Measurements from ENCODE around the gene CCT3. TPM values are rescaled to one million over a fixed set of nuclear protein-coding genes. Genes with fewer than 3 reads are reported as not detected.
A peak's percentile ranks its signal among the peaks of the same experiment; 100 is the strongest.

CCT3 gene
- total and polyA plus RNA-seq, 4 experiments from 2014 or later: 109 to 234 (median 152) TPM

DNA sequence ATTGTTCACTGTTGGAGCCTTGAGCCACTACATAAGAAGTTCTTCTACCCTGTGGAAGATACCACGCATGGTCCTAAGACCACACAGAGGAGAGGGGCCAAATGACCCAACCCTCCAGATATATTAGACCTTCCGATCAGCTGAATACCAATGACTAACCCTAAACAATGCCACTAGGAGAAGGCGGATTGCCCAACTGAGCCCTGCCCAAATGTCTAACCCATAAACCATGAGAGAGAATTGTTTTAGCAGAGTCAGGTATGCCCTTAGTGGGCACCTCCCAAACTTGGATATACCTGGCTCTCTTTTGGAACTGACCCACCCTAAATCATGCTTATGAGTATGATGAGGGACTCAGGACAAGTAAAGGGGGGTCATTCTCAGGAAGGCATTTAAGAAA is 67.8 kb downstream of the CCT3 start:
- CTCF ChIA-PET (ENCODE audit: partially characterized antibody): no interaction called here
- H3K36me3 Mint-ChIP-seq: peaks cover 62 to 84% of the 10 kb centered on the region in 2 donors
- POLR2A ChIA-PET (ENCODE audit: partially characterized antibody): interaction anchor here (4.5 kb wide), 1 partner anchor 12 kb away, joined by 25 read pairs; the partner anchor contains the start of gene SMG5

DNA sequence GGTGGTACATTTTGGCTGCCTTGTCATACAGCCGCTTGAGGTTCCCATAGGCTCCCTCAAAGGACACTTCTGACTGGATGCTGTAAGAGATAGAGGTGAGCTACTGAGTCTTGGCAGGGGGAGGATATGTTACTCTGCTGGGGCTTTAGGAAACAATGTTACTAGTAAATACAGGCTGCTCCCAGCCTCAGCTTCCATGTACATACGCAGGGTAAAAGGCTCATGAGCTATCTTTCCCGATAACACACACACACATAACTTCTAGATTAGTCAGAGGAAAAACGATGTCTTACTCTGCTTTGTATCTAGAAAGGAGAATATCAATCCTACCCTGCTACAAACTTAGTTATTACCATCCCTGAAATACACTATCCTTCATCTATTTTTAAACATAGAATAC is 69.8 kb downstream of the CCT3 start:
- no peak overlapping the region for H3K4me3 Mint-ChIP-seq
- no peaks in the 10 kb centered on the region for H3K27me3 Mint-ChIP-seq
- Histone ChIP-seq H3K27ac (ENCODE audit: low read depth, low read length) (no peak overlapping the region), H3K9me3 (ENCODE audit: control insufficient read depth in 1 of 2, low read length in 2 of 2) (no peaks in the 10 kb centered on the region), H3K36me3 (ENCODE audit: insufficient read depth, low read length) (peaks cover 66% of the 10 kb centered on the region), H3K4me3 (ENCODE audit: low read length in 2 of 2) (no peak overlapping the region), H3K4me1 (ENCODE audit: insufficient read depth, low read length) (no peaks in the 10 kb centered on the region), H3K27me3 (ENCODE audit: insufficient read depth, low read length) (no peaks in the 10 kb centered on the region)
- peaks cover 62 to 79% of the 10 kb centered on the region in 2 donors for H3K36me3 Mint-ChIP-seq
- POLR2A ChIA-PET (ENCODE audit: partially characterized antibody): no interaction called here
- H3K27ac Mint-ChIP-seq: peak overlapping the region in 2 of 7 donors; percentile 27 to 30
- intact Hi-C loops (cut with micrococcal nuclease): no loop called here
- peaks cover 0 to 4% (median 2%) of the 10 kb centered on the region in 4 donors for H3K4me1 Mint-ChIP-seq
- DNase-seq: no peak
- peaks cover 0 to 1% (median 0%) of the 10 kb centered on the region in 8 donors for H3K9me3 Mint-ChIP-seq
- CTCF ChIA-PET (ENCODE audit: partially characterized antibody): no interaction called here

More for the DNA sequence above, 67.8 kb downstream of the CCT3 start:
- Histone ChIP-seq H3K27me3 (ENCODE audit: insufficient read depth, low read length) (no peaks in the 10 kb centered on the region), H3K27ac (ENCODE audit: low read depth, low read length) (no peak overlapping the region), H3K4me1 (ENCODE audit: insufficient read depth, low read length) (no peaks in the 10 kb centered on the region), H3K4me3 (ENCODE audit: low read length in 2 of 2) (no peak overlapping the region), H3K36me3 (ENCODE audit: insufficient read depth, low read length) (peaks cover 76% of the 10 kb centered on the region), H3K9me3 (ENCODE audit: control insufficient read depth in 1 of 2, low read length in 2 of 2) (no peaks in the 10 kb centered on the region)
- intact Hi-C loops (cut with micrococcal nuclease): no loop called here
- Mint-ChIP-seq H3K9me3 (peaks cover 0 to 1% (median 0%) of the 10 kb centered on the region in 8 donors), H3K4me1 (peaks cover 0 to 2% (median 0%) of the 10 kb centered on the region in 4 donors), H3K27me3 (no peaks in the 10 kb centered on the region), H3K4me3 (no peak overlapping the region), H3K27ac (peak overlapping the region in 1 of 7 donors; percentile 78)
- no peak for DNase-seq

DNA sequence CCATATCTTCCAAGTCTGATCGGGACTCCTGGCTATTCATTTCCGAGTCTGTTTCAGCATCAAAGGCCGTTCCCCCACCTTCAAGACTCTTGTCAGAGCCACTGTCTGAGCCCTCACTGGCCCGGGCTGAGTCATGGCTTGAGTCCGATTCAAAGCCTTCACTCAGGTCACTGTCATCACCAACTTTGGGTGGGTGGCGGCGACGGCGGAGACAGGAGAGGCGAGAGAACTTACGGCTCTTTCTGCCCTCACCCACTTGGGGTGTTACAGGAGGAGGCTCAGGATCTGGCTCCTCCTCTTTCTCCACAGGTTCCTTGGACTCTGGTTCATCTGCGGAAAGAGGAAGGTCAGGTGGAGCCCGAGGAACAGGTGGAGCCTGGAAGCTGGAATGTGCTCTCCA is 72.0 kb downstream of the CCT3 start:
- ChIA-PET CTCF (ENCODE audit: partially characterized antibody) (no interaction called here), POLR2A (ENCODE audit: partially characterized antibody) (no interaction called here)
- DNase-seq: no peak
- no peaks in the 10 kb centered on the region for H3K27me3 ChIP-seq (ENCODE audit: insufficient read depth, low read length)
- peaks cover 0 to 4% (median 2%) of the 10 kb centered on the region in 4 donors for H3K4me1 Mint-ChIP-seq
- no peaks in the 10 kb centered on the region for H3K9me3 ChIP-seq (ENCODE audit: control insufficient read depth in 1 of 2, low read length in 2 of 2)
- intact Hi-C loops (cut with micrococcal nuclease): no loop called here
- no peak overlapping the region for H3K27ac ChIP-seq (ENCODE audit: low read depth, low read length)
- peaks cover 66% of the 10 kb centered on the region for H3K36me3 ChIP-seq (ENCODE audit: insufficient read depth, low read length)
- H3K4me3 Mint-ChIP-seq: no peak overlapping the region
- H3K4me1 ChIP-seq (ENCODE audit: insufficient read depth, low read length): no peaks in the 10 kb centered on the region
- H3K36me3 Mint-ChIP-seq: peaks cover 61 to 71% of the 10 kb centered on the region in 2 donors
- peaks cover 0 to 1% (median 0%) of the 10 kb centered on the region in 8 donors for H3K9me3 Mint-ChIP-seq
- no peaks in the 10 kb centered on the region for H3K27me3 Mint-ChIP-seq
- H3K27ac Mint-ChIP-seq: no peak overlapping the region
- H3K4me3 ChIP-seq (ENCODE audit: low read length in 2 of 2): no peak overlapping the region

DNA sequence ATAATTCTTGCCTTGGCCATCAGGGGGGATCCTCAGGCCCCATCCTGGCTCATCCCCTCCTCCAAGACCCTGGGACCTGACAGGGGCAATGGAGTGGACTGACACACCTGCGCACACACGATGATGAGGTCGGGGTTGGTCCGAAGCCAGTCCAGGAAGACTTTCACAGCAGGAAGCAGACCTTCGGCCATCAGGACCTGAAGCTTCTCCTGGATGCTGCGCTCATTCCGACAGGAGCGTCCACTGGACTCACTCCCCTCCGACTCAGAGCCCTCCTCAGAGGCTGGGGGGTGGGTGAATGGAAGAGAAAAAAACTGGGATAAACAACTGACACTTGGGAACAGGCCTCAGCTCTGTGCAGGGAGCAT is 74.8 kb downstream of the CCT3 start:
- Mint-ChIP-seq H3K27ac (no peak overlapping the region), H3K4me3 (no peak overlapping the region), H3K4me1 (peaks cover 0 to 4% (median 2%) of the 10 kb centered on the region in 4 donors), H3K9me3 (peaks cover 0 to 1% (median 0%) of the 10 kb centered on the region in 8 donors), H3K36me3 (peaks cover 66 to 80% of the 10 kb centered on the region in 2 donors), H3K27me3 (no peaks in the 10 kb centered on the region)
- Histone ChIP-seq H3K36me3 (ENCODE audit: insufficient read depth, low read length) (peaks cover 80% of the 10 kb centered on the region), H3K27ac (ENCODE audit: low read depth, low read length) (no peak overlapping the region), H3K4me1 (ENCODE audit: insufficient read depth, low read length) (no peaks in the 10 kb centered on the region), H3K9me3 (ENCODE audit: control insufficient read depth in 1 of 2, low read length in 2 of 2) (no peaks in the 10 kb centered on the region), H3K27me3 (ENCODE audit: insufficient read depth, low read length) (no peaks in the 10 kb centered on the region), H3K4me3 (ENCODE audit: low read length in 2 of 2) (no peak overlapping the region)
- POLR2A ChIA-PET (ENCODE audit: partially characterized antibody): interaction anchor here (1.2 kb wide), 1 partner anchor 19 kb away, joined by 3 read pairs; the partner anchor contains the start of gene SMG5
- CTCF ChIA-PET (ENCODE audit: partially characterized antibody): interaction anchor here (0.7 to 0.8 kb wide), 2 partner anchors 9 to 128 kb away, joined by 3 to 5 read pairs; no protein-coding TSS in a partner anchor
- intact Hi-C loops (cut with micrococcal nuclease): no loop called here
- no peak for DNase-seq

DNA sequence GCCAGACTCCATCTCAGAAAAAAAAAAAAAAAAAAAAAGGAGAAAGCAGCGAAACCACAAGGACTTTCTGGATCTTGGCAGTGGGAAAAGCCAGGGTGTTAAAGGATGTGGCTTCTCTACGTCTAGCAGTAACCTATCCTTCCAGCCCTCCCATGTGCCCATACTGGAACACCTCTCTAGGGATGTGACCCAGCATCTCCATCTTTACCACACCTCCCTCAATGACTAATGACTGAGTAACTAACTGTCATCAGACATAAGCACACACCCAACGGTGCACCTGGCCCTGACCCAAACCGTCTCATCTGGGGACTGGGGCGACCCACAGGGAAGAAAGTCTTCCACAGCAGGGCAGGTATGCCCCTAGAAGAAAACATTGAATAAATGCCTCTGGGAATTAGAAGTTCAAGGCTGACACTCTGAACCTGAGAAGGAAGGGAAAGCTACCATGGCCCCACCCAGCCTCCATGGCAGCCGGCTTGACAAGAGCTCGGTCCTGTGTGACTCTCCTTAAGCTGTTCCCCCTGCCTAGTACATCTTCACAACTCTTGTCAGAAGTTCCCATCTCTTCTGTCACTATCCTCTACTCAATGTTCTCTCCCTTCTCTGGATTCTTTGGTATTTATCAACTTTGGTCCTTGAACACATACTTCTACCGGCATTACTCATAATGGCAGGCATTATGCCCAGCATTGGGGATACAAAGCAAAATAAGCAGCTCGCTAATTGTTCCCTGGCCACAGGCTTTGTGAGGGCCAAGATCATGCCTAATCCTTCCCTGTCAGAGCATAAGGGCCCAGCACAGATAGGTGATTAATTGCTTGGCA is 75.4 kb downstream of the CCT3 start:
- Mint-ChIP-seq H3K36me3 (peaks cover 60 to 80% of the 10 kb centered on the region in 2 donors), H3K9me3 (peaks cover 0 to 1% (median 0%) of the 10 kb centered on the region in 8 donors), H3K27ac (peak overlapping the region in 2 of 7 donors; percentile 31 to 36), H3K4me3 (no peak overlapping the region), H3K27me3 (no peaks in the 10 kb centered on the region), H3K4me1 (peaks cover 0 to 4% (median 2%) of the 10 kb centered on the region in 4 donors)
- peaks cover 80% of the 10 kb centered on the region for H3K36me3 ChIP-seq (ENCODE audit: insufficient read depth, low read length)
- DNase-seq: no peak
- no peak overlapping the region for H3K4me3 ChIP-seq (ENCODE audit: low read length in 2 of 2)
- H3K9me3 ChIP-seq (ENCODE audit: control insufficient read depth in 1 of 2, low read length in 2 of 2): no peaks in the 10 kb centered on the region
- H3K4me1 ChIP-seq (ENCODE audit: insufficient read depth, low read length): no peaks in the 10 kb centered on the region
- ChIA-PET POLR2A (ENCODE audit: partially characterized antibody) (interaction anchor here (1.2 kb wide), 1 partner anchor 20 kb away, joined by 3 read pairs; the partner anchor contains the start of gene SMG5), CTCF (ENCODE audit: partially characterized antibody) (interaction anchor here (0.8 kb wide), 1 partner anchor 9 kb away, joined by 3 read pairs; no protein-coding TSS in a partner anchor)
- intact Hi-C loops (cut with micrococcal nuclease): no loop called here
- no peaks in the 10 kb centered on the region for H3K27me3 ChIP-seq (ENCODE audit: insufficient read depth, low read length)
- no peak overlapping the region for H3K27ac ChIP-seq (ENCODE audit: low read depth, low read length)

DNA sequence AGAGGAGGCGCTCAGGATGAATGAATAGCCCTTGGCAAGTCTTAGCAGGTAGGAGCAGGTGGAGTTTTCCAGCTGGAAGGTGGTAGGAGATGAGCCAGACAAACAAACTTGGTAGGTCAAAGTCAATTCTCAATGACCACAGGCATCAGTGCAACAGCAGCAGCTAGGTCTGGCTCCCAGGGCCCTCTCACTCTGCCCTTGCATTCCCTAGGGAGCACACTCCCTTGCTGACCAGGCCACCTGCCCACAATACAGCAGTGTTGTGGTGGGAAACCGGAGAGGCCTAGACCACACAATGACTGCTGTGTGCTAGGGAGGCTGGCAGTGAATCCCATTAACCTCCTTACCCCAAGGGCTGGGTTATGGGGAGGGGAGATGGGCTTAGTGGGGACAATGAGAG is 77.2 kb downstream of the CCT3 start:
- Mint-ChIP-seq H3K27me3 (no peaks in the 10 kb centered on the region), H3K36me3 (peaks cover 50 to 77% of the 10 kb centered on the region in 2 donors), H3K9me3 (peaks cover 0 to 1% (median 0%) of the 10 kb centered on the region in 8 donors), H3K4me3 (no peak overlapping the region), H3K27ac (peak overlapping the region in 4 of 7 donors; percentile 35 to 78 (median 68)), H3K4me1 (peaks cover 0 to 4% (median 2%) of the 10 kb centered on the region in 4 donors)
- Histone ChIP-seq H3K4me3 (ENCODE audit: low read length in 2 of 2) (no peak overlapping the region), H3K4me1 (ENCODE audit: insufficient read depth, low read length) (no peaks in the 10 kb centered on the region), H3K9me3 (ENCODE audit: control insufficient read depth in 1 of 2, low read length in 2 of 2) (no peaks in the 10 kb centered on the region), H3K27me3 (ENCODE audit: insufficient read depth, low read length) (no peaks in the 10 kb centered on the region), H3K27ac (ENCODE audit: low read depth, low read length) (no peak overlapping the region), H3K36me3 (ENCODE audit: insufficient read depth, low read length) (peaks cover 76% of the 10 kb centered on the region)
- DNase-seq: no peak
- ChIA-PET CTCF (ENCODE audit: partially characterized antibody) (interaction anchor here (0.7 to 0.9 kb wide), 2 partner anchors 21 to 166 kb away, joined by 4 read pairs; partner anchors contain the start of gene SMG5), POLR2A (ENCODE audit: partially characterized antibody) (interaction anchor here (1.3 kb wide), 1 partner anchor 17 kb away, joined by 3 read pairs; no protein-coding TSS in a partner anchor)
- intact Hi-C loops (cut with micrococcal nuclease): no loop called here

DNA sequence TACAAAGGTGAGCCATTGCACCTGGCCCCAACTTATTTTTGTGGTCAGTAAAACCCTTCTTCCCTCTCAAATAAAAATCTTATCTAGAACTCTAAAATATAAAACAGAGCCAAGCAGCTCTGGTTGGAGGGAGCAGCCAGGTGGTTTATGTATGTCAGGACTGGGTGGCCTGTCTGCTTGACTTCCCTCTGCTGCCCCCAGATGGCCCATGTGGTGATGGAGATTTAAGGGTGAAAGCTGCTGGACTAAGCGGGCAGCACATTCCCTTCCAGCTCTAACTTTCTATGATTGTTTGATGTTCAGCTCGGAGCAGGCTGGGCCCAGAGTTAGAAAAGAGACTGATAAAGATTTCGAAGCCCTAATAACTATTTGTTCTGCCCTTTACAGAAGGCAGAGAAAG is 78.3 kb downstream of the CCT3 start:
- Histone ChIP-seq H3K4me3 (ENCODE audit: low read length in 2 of 2) (no peak overlapping the region), H3K4me1 (ENCODE audit: insufficient read depth, low read length) (no peaks in the 10 kb centered on the region), H3K36me3 (ENCODE audit: insufficient read depth, low read length) (peaks cover 69% of the 10 kb centered on the region), H3K9me3 (ENCODE audit: control insufficient read depth in 1 of 2, low read length in 2 of 2) (no peaks in the 10 kb centered on the region), H3K27ac (ENCODE audit: low read depth, low read length) (no peak overlapping the region), H3K27me3 (ENCODE audit: insufficient read depth, low read length) (no peaks in the 10 kb centered on the region)
- CTCF ChIA-PET (ENCODE audit: partially characterized antibody): interaction anchor here (0.9 to 1.4 kb wide), 2 partner anchors 22 to 113 kb away, joined by 4 read pairs; partner anchors contain the start of gene SMG5
- POLR2A ChIA-PET (ENCODE audit: partially characterized antibody): no interaction called here
- Mint-ChIP-seq H3K9me3 (no peaks in the 10 kb centered on the region), H3K27me3 (no peaks in the 10 kb centered on the region), H3K4me3 (no peak overlapping the region), H3K27ac (peak overlapping the region in 2 of 7 donors; percentile 29 to 43), H3K4me1 (peaks cover 0 to 4% (median 0%) of the 10 kb centered on the region in 4 donors), H3K36me3 (peaks cover 43 to 70% of the 10 kb centered on the region in 2 donors)
- no peak for DNase-seq
- intact Hi-C loops (cut with micrococcal nuclease): no loop called here

All from CD4-positive, alpha-beta memory T cell (primary cell).